HG02623 (cell line): Measurements from ENCODE around the gene WBP1.
"Not testable (repeated sequence)": the region's sequence is repeated elsewhere in the genome, so short reads cannot be mapped to it uniquely, and the experiment has no call there.

Experiments
- ATAC-seq: cut with Tn5 transposase; IDR thresholded peaks from one replicate; pipeline ENCODE4 v1.9.1; 2021; ENCODE audit warnings: moderate library complexity; ENCODE audit not compliant: unreplicated experiment

Gene WBP1

DNA sequence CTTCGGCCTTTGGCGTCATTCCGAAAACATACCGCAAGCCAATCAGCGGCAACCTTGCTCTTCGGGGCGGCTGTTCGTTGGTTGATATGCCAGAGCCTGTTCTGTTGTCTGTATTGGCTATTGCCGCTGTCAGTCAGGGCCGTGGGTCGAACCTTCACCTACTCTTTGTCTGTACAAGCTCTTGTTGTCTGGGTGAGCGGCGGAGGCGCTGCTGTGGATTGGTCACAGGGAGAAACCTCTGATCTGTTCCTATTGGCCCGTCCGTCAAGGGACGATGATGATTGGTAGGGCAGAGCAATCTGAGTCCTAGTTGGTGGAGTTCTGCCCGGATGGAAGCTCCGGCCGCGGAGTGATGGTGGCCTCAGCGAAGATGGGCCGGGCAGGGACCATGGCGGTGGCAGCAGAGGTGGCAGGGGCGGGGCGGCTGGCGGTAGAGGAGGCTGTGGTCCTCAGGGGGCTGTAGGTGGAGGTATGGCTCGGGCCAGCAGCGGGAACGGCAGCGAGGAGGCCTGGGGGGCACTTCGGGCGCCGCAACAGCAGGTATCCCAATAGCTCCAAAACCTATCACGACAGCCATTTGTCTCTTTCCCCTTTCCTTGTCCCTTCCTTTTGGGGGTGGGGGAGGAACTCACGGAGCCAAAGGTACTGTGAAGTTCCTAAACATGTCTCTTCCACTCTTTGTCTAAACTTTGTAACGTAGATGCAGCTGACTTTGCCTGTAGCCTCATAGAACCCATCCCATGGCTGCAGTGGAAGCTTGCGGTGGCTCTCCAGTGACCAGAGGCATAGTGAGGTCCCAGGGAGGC is at the start of gene WBP1:
WBP1 (plus strand) TSS at position 307 of the 806 bp plus-strand sequence; CDS start at position 472, 165 bp downstream.
- peak; percentile 77 for ATAC-seq

DNA sequence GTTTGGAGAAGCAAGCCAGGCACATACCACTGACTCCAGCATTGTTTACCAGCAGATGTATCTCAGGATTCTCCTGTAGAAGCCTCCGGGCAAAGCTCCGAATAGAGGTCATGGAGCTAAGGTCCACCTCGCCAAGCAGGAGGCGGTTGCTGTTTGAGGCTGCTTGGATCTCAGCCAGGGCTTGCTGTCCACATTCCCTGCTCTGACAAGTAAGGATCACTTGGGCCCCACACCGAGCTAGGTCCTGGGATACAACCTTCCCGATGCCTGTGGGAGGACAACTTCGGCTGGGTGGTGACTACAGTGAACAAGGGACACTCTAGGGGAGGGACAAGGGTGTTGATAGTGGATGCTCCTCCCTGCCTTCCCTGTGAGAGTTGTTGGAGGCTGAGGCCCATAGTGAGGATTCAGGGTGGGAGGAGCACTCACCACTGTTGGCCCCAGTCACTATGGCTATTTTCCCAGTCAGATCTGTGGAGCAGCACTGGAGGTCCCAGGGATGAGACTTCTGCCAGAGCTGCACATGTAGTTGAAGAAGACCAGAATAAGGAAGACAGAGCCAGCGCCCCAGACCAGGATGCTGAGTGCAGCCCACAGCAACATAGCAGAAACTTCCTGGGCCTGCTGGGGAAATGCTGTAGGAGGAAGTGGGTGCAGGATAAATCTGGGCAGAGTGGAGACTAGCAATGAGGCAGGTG is 45.1 kb upstream of the WBP1 start:
- no peak for ATAC-seq

DNA sequence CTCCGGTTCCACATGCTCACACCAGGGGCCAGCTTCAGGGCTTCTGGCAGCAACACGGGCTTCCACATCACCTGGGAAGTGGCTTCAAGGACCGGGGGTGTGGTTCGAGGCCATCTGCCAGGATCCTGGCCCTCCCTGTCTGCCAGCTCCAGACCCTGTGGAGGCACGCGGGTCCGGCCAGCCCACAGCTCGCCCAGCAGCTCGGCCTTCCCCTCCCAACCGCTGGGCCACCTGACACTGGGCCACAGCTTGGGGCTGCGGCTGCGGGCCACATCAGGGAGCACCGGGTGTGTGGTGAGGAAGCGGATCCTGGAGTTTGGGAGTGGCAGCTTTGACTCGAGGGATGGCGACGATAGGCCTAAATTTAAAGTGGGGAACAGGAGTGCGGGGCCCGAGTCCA is 43.8 kb upstream of the WBP1 start:
- ATAC-seq, result no peak

DNA sequence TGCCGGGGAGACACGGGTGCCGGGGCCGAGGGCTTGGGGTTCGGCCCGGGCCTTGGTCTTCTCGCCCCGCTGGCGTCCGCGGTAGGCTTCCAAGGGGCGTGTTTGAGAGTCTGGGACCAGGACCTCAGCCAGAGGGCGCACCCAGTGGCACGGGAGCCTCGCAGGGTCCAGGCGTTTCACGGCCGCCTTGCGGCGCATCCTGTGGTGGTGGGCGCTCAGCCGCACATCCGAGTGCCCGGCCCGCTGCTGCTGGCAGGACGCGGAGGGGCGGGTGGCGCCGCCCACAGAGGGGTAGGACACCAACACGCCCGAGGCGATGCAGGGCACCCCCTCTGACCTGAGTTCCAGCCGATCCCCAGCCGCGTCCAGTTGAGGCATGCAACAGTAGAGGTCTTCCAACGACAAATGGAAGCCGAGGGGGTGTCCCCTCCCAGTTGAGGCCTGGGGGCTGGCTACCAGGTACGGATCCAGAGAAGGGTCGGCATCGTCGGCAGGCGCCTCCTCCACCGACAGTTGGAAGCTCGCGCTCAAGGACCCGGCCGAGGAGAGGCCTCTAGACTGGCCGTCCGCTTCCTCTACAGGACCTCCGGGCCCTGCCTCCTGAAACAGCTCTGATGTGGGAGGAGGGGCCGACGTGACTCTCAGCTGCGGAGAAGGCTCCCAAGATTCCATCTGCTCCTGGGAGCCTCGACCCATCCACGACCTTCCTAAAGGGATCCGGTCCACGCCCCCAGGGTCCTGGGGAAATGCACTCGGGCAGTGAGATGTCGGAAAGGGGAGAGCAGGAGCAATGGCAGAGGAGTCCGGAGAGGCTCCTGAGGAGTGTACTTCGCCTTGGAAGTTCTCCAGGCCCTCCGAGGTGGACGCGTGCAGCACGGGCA is 43.1 kb upstream of the WBP1 start:
- ATAC-seq, result peak; percentile 37

DNA sequence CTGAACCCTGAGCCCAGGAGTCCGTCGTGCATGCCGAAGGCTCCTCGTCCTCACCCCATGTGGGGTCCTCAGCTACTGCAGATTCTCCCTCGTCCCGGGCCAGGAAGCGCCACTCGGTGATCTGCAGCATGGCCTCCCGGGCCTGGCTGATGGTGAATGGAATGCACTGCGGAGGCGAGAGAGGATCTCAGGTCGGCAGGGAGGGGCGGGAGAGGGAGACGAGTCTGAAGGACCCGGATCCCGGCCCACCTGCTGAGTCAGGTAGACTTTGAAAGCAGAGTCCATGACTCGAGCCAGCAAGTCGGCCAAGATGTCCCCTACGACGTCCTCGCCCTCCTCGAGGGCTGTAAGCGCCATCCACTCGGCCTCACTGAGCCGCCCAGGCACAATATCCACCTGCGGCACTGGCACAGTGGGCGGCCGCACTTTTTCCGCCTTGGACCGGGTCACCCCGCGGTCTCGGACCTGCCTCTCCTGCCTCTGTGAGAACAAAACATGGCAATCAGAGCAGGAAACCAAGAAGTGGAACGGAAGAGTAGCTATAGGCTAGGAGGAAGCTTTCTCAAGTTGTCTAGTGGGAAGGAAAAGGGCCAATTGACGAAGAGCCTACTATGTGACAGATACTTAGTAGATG is 42.4 kb upstream of the WBP1 start:
- no peak for ATAC-seq

DNA sequence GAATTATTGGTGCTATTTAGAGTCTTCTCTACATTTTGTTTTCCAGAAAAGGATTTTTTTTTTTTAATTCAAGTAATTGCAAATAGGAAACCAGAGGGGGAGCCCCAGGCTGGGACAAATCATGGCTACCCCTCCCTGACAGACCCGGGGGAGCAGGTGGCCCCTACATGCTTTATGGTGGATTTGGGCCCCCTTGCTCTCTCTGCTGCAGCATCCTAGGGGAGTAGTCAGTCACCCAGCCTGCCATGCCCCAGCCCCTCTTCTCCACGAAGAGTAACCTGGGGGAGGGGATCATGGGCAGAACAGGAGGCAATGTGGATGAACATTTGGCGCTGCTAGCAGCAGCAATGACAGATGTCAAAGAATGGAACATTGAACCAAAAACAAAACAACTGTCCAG is 41.5 kb upstream of the WBP1 start:
- no peak for ATAC-seq

DNA sequence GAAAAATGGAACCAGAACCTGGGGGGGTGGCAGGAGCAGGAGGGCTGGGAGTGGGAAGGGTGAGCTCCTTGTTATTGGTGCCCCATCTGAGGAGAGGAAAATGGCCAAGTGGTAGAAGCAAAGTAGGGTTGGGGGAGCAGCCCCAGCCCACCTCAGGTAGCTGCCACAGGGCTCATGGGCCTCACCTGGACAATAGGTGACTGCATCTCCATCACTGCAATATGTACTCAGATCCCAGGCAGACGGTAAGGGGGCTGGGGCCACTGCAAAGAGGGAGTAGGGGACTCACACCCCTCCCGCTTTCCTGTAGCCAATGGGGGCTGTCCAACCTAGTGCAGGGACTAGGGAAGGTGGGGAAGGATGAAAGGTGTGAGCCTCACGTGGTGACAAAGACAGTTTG is 41.0 kb upstream of the WBP1 start:
- no peak for ATAC-seq

DNA sequence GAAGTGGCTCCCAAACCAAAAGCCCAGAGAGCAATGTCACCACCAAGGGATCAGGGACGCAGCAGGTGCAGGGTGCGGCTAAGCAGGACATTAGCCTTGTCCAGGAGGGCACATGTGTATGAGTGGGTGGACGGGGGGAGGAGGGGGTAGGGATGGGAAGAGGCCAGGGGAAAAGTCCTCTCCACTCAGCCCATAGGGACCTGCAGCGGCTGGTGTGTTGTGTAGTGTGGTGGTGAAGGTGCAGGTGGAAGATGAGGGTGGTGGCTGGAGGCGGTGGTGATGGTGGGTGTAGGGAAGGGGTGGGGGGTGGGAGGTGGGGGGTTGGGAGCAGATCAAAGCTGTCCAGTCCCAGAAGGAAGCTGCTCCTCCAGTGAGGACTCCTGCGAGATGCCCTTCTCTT is 40.5 kb upstream of the WBP1 start:
- ATAC-seq, result no peak

DNA sequence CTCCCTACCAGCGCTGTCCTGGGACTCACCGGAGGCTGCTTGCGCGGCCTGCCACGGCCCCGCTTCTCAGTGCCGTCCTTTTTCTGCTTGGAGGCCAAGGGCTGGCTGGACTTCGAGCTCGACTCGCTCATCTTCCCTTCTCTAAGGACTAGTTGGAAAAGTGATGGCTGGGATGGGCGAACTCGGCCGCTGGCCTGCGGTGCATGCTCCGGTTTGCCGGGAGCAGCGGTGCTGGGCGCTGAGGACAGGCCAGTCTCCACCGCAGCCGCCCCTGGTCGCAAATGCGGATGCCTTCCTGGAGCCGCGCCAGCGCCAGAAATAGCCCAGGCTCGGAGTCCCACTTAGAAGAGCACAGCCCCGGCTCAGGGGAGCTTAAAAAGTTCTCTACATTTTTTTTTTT is 39.9 kb upstream of the WBP1 start:
- no peak for ATAC-seq

DNA sequence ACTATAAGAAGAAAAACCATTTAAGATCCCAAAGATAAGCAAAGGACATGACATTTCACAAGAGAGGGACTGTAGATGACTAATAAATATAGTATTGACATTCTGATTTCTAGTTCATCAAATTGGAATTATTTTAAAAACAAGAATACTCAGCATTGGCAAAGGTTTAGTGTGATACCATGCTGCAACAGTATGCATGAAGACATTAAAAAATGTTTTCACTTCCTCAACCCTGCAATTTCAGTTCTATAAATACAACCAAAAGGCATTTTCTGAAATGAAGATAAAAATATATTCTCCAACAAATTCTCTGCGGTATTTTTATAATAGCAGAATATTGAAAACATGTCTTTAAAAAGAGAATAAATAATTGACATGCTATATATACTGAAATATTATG is 38.9 kb upstream of the WBP1 start:
- ATAC-seq, result no peak

DNA sequence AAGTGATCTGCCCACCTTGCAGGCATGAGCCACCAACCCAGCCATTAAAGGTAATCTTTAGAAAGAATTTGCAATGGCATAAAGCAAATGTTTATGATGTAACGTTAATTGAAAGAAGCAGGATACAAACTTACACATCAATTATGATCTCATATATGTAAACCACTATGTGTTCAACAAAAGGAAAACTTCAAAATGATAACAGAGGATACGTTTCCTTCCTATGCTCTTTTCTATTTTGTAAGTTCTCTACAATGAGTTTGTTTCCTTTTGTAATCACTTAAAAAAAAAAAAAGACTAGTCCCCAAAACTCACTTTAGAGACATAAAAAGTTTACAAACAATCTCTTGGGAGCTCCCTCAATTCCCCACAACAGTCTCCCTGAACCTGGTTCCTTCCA is 38.2 kb upstream of the WBP1 start:
- no peak for ATAC-seq

DNA sequence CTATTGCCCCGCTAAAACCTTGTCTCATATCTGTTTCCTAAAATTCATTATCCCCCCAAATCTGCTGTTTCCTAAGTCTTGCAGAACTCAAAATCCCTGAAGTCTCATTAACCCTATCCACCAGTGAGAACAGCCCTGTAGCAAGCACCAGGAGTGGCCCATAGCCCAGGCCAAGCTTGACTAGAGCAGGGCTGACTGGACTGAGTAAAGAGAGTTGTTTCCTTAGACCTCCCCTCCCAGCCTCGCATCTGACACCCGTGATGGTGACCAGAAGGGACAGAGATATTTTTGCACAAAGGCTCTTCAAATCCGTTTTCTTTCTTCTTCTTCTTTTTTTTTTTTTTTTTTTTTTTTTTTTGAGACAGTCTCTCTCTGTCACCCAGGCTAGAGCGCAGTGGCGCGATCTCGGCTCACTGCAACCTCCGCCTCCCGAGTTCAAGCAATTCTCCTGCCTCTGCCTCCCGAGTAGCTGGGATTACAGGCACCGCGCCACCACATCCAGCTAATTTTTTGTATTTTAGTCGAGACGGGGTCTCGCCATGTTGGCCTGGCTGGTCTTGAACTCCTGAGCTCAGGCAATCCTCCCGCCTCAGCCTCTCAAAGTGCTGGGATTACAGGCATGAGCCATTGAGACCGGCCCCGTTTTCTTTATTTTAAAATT is 37.7 kb upstream of the WBP1 start:
- ATAC-seq, result not testable (repeated sequence)

DNA sequence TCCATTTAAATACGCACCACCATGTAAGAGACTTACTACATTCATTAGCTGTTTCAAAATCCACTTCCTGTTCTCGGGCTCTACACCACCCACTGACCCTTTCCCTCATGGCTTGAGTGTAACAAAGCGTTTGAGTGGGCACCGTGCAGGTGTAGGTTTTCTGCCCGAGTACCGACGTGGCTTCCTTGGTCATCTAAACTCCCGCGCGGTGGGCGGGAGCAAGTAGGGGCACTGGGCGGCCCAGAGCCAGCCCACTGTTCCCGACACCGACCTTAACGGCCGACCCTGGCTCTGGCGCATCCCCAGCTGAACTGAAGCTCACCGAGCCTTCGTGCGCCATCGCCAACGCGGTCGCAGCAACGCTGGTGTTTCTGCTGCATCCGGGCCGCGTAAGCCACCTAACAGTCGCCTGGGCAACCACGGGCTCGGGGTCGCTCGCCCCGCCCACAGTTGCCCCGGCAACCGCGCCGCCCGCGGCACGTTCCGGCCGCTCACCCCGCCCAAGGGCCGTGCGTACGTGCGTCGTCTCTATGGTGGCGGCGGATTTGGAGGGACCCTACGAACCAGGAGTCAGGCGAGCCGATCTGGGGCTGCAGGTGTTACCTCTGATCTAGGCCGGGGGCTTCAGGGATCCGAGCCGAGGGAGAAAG is 36.9 kb upstream of the WBP1 start, which contains the start of the genes C2orf81 and WDR54:
C2orf81 (minus strand) TSS at position 399 of the 650 bp plus-strand sequence; CDS start at position 340, 59 bp downstream.
WDR54 (plus strand) TSS at position 510 of the 650 bp plus-strand sequence. CDS start 424 bp downstream, outside the sequence.
- peak; percentile 90 for ATAC-seq

DNA sequence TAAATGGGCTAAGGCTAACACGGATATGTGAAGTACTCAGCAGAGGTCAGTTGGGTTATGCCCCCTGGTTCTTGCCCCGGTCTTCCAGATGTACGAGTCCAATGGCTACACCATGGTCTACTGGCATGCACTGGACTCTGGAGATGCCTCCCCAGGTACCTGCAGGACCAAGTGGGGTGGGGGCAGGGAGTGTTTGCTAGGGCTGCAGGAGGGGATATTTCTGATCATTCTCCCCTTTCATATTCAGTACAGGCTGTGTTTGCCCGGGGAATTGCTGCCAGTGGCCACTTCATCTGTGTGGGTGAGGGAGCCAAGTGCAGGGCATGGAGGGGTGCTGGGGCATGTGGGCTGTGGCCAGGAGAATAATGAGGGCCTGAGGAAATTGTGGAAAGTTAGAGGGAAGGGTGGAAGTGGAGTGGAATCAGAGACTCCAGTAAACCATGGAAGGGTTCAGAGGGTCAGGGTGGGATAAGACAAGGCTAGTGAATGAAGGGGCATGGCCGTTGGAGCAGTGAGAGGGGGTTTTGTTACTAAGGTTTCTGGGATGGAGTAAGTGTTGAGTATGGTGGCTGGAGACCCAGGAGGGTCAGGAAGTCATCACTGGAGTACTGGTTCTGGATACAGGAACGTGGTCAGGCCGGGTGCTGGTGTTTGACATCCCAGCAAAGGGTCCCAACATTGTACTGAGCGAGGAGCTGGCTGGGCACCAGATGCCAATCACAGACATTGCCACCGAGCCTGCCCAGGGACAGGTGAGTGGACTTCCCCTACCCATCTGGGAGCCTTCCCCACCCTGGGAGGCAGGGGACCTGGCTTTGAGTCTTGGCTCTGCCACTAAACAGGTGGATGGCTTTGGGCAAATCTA is 34.8 kb upstream of the WBP1 start:
- no peak for ATAC-seq

DNA sequence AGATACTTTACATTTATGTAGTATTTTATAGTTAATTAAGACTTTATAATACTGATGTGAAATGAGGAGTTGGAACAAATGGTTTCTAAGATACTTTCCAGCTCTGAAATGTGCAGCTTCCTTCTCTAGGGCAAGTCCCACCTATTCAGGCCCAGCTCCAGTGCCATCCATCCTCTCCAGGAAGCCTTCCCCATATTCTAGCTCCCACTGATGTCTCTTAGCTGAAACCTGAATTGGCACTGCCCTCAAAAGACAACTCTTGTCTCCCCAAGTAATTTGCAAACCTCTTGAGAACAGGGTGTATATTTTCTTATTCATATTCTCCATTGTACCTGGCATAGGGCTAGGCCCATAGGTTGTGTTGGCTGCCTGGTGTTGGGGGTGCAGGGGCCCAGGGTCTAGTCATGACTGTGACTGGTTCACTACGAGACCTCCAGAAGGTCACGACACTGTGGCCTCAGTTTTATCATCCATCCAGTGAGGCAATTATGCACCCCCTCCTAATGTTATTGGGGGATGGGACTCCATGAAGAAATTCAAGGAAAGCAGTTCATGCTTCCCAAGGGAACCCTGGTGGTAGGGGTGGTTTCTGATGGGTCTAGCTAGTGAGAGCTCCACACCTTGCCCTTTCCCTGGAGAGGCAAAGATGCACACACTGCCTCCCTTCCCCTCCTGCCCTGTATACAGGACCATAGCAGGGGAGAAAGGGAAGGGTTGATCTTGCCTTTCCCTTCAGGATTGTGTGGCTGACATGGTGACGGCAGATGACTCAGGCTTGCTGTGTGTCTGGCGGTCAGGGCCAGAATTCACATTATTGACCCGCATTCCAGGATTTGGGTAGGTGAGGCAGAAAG is 33.9 kb upstream of the WBP1 start:
- no peak for ATAC-seq

DNA sequence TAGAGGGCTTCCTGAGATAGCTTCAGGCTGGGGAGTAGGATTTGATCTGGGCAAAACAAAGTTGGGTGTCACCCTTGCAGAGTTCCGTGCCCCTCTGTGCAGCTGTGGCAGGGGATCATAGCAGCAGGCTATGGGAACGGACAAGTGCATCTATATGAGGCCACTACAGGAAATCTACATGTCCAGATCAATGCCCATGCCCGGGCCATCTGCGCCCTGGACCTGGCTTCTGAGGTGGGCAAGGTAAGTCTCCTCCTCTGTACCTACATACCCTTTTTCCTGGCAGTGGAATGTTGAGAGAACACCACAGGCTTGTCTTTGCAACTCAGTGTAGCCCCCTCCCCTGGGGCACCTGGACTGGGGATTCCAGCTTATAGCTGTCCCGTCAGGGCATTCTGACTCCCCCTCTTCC is 33.2 kb upstream of the WBP1 start:
- ATAC-seq, result no peak

DNA sequence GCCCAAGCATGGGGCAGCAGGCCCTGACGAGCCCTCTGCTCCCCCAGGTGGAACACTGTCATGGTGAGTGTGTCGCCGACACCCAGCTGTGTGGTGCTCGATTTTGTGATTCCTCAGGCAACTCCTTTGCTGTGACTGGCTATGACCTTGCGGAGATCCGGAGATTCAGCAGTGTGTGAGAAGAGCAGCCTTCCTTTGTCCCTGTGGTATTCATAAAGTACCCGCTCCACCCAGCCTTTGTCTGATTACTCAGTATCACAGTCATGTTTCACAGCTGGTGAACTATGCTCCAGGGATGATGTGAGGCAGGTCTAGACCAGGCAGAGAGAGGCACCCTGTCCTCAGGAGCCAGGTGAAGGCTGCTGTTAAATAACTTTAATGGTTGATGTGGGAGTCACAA is 32.7 kb upstream of the WBP1 start:
- no peak for ATAC-seq
